Stomach (tissue), 9 donors: ENCODE data around the gene TRAF1. TPM values are rescaled to one million over a fixed set of nuclear protein-coding genes. Genes with fewer than 3 reads are reported as not detected.

Source experiments
- DNase-seq, 2 donors: peaks; one replicate each; pipeline versions ENCODE4 v3.0.0 to v3.0.0-alpha.2; 2013 to 2019
- H3K27ac ChIP-seq, 5 donors: fragments of 200-600 bp in 4 of 5; sonication (generic) in 4 of 5; one replicate each; pipeline ENCODE4 v1.5.1; 2013 to 2019; ENCODE audit warnings: mild to moderate bottlenecking in 1 of 5, moderate library complexity in 1 of 5
- H3K27me3 ChIP-seq, 3 donors: fragments of 200-600 bp; sonication (generic); one replicate each; pipeline ENCODE4 v1.5.1; 2017 to 2019; ENCODE audit warnings: mixed run types in 1 of 3
- H3K36me3 ChIP-seq, 4 donors: fragments of 200-600 bp; sonication (generic); 1 replicate in 3 of 4; 2 replicates in 1 of 4; pipeline ENCODE4 v1.5.1; 2016 to 2019
- H3K4me1 ChIP-seq, 4 donors: fragments of 200-600 bp; sonication (generic); one replicate each; pipeline ENCODE4 v1.5.1; 2016 to 2019
- H3K4me3 ChIP-seq, 4 donors: fragments of 200-600 bp; sonication (generic) in 3 of 4; one replicate each; pipeline ENCODE4 v1.5.1; 2016 to 2019; ENCODE audit warnings: mild to moderate bottlenecking in 1 of 4
- H3K9me3 ChIP-seq, 4 donors: fragments of 200-600 bp; sonication (generic); one replicate each; pipeline ENCODE4 v1.5.1; 2016 to 2019
- EP300 ChIP-seq: sonication (generic); formaldehyde crosslinking; IDR thresholded peaks from one replicate; pipeline ENCODE4 v1.6.1; 2017; ENCODE audit warnings: antibody characterized with exemption
- POLR2A ChIP-seq, 4 donors: fragments of 450-650 bp; IDR thresholded peaks; one replicate each; pipeline ENCODE4 v1.6.1; 2016; ENCODE audit warnings: antibody characterized with exemption in 4 of 4, control low read depth in 2 of 4, mild to moderate bottlenecking in 1 of 4, moderate library complexity in 1 of 4
- POLR2AphosphoS5 ChIP-seq, 3 donors: sonication (generic); formaldehyde crosslinking; IDR thresholded peaks; one replicate each; pipeline ENCODE4 v1.6.1; 2016; ENCODE audit warnings: antibody characterized with exemption in 3 of 3
- WGBS, 5 donors: extraction: QIAGEN DNeasy Blood & Tissue Kit in 3 of 5; methylation state at CpG; one replicate each; pipeline versions ENCODE4 v1.1.5 to v1.1.7; 2013 to 2018; 5-methylcytosine and 5-hydroxymethylcytosine counted together
- intact Hi-C: fragments of 100-400 bp; cut with DNase I; formaldehyde crosslinking; loops from one replicate; pipeline ENCODE4 v1.15.1; 2023; ENCODE audit warnings: low total_unique reads
- polyA plus RNA-seq, 3 donors: library from polyadenylated mRNA; stranded (reverse); fragments of 200-250 nt; gene quantifications; one replicate each; pipeline ENCODE4 v1.2.3, GENCODE V29; 2013
- total RNA-seq, 5 donors: library from RNA; depleted of rRNA; stranded (reverse); fragments of >200 nt; gene quantifications; one replicate each; pipeline versions ENCODE4 v1.1.0 to v1.2.3, GENCODE V29; 2014 to 2016
- TF ChIP-seq, protein P1 (sequence below), 7 experiments: fragments of 450-650 bp in 4 of 7; fragments of 200-600 bp in 3 of 7; sonication (generic) in 3 of 7; IDR thresholded peaks; one replicate each; pipeline ENCODE4 v1.5.1; 2016 to 2019; ENCODE audit warnings: antibody characterized with exemption in 7 of 7, control low read depth in 2 of 7, mild to moderate bottlenecking in 1 of 7
- donor health status: healthy with polysubstance abuse.
- donor health status: Bipolar disorder and iron deficiency.
- donor health status: healthy.

Gene TRAF1
- total and polyA plus RNA-seq, 8 donors = 0.58 to 10.3 (median 3.2) TPM

DNA sequence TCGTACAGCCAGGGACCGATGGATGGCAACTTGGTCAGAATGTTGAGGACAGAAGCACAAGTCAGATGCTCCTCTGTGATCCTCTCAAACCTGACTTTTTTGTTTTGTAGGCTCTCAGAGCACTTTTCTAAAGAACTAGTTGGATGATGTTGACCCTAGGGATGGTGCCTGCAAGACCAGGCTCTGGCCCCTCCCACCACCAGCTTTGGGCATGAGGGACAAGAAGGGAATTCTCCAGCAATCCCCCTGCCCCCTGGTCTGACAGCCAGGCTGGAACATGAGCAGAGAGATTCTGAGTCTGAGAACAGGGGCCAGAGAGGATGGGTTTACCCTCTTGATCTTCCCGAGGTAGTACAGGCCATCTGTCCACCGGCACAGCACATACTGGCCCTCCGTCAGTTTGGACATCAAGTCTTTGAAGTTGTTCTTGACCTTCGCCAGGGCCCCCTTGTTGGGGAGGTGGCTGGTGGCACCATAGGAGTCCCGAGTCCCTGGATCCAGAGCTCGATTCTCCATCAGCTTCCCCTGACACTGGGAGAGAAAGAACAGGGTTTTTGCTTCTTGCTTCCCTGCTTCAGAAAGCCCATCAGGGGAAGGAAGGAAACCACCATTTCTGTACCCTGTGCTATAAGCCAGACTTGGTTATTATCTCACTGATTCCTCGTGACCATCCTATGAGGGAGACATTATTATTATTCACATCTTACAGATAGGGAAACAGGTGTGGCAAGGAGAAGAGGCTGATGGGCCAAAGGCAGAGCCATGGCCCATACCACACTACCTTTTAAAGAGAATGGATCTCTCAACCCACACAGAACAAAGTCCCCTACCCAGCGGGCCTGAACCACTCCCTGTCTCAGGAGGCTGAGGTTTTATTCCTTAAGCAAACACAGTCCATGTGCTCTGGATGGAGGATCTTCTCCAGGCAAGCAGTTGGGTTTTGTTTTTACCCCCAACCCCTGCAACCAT, 52.1 kb downstream of the TRAF1 start:
- H3K27ac ChIP-seq = peak overlapping the region in 3 of 5 donors; percentile 35 to 98 (median 95)
- H3K9me3 ChIP-seq = no peaks in the 10 kb centered on the region
- H3K4me1 ChIP-seq = peaks cover 5 to 41% (median 31%) of the 10 kb centered on the region in 4 donors
- no peaks in the 10 kb centered on the region for H3K27me3 ChIP-seq
- H3K36me3 ChIP-seq = peaks cover 3 to 34% (median 20%) of the 10 kb centered on the region in 4 donors
- 90 to 95% (median 94%) methylated on average over 10 of the region's 10 CpGs for WGBS, 5 donors
- TF ChIP-seq POLR2AphosphoS5 (IDR thresholded peaks at IDR 0.05) = no peak
- TF ChIP-seq, protein P1, sequence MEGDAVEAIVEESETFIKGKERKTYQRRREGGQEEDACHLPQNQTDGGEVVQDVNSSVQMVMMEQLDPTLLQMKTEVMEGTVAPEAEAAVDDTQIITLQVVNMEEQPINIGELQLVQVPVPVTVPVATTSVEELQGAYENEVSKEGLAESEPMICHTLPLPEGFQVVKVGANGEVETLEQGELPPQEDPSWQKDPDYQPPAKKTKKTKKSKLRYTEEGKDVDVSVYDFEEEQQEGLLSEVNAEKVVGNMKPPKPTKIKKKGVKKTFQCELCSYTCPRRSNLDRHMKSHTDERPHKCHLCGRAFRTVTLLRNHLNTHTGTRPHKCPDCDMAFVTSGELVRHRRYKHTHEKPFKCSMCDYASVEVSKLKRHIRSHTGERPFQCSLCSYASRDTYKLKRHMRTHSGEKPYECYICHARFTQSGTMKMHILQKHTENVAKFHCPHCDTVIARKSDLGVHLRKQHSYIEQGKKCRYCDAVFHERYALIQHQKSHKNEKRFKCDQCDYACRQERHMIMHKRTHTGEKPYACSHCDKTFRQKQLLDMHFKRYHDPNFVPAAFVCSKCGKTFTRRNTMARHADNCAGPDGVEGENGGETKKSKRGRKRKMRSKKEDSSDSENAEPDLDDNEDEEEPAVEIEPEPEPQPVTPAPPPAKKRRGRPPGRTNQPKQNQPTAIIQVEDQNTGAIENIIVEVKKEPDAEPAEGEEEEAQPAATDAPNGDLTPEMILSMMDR (IDR thresholded peaks at IDR 0.05) = no peak
- intact Hi-C loops = loop anchor here (10.0 kb wide), 1 partner anchor 50 kb away; the partner anchor contains the start of gene TRAF1
- H3K4me3 ChIP-seq = no peak overlapping the region
- DNase-seq = no peak

DNA sequence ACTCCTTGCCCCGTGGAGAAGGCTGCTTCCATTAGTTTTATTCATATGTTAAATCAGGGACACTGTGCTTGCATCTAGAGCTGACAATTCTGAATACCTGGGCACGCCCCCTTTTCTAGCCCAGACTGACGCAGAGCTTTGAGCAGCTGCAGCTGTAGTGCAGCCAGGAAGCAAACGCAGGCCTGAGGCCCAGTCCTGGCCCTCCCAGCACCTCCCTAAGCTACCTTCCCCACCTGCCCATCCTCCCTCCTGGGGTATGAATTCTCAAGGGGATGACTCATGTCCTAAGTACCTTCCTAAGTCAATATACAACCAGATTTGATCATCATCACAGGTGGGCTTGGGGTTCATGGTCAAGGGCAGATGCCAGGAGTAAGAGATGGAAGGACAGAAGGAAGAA, 53.1 kb downstream of the TRAF1 start:
- Histone ChIP-seq H3K4me3 (no peak overlapping the region), H3K27ac (peak overlapping the region in 1 of 5 donors; percentile 14), H3K4me1 (peaks cover 10 to 44% (median 36%) of the 10 kb centered on the region in 4 donors), H3K9me3 (no peaks in the 10 kb centered on the region), H3K27me3 (no peaks in the 10 kb centered on the region), H3K36me3 (peaks cover 3 to 34% (median 20%) of the 10 kb centered on the region in 4 donors)
- WGBS, 5 donors = 56 to 70% (median 68%) methylated on average over 4 of the region's 4 CpGs
- intact Hi-C loops = loop anchor here (10.0 kb wide), 1 partner anchor 51 kb away; the partner anchor contains the start of gene TRAF1
- TF ChIP-seq, protein P1 (IDR thresholded peaks at IDR 0.05) = no peak
- no peak for TF ChIP-seq POLR2AphosphoS5 (IDR thresholded peaks at IDR 0.05)
- TF ChIP-seq EP300 = no peak
- no peak for TF ChIP-seq POLR2A (IDR thresholded peaks at IDR 0.05)
- DNase-seq = peak in 1 of 2 donors; percentile 59

DNA sequence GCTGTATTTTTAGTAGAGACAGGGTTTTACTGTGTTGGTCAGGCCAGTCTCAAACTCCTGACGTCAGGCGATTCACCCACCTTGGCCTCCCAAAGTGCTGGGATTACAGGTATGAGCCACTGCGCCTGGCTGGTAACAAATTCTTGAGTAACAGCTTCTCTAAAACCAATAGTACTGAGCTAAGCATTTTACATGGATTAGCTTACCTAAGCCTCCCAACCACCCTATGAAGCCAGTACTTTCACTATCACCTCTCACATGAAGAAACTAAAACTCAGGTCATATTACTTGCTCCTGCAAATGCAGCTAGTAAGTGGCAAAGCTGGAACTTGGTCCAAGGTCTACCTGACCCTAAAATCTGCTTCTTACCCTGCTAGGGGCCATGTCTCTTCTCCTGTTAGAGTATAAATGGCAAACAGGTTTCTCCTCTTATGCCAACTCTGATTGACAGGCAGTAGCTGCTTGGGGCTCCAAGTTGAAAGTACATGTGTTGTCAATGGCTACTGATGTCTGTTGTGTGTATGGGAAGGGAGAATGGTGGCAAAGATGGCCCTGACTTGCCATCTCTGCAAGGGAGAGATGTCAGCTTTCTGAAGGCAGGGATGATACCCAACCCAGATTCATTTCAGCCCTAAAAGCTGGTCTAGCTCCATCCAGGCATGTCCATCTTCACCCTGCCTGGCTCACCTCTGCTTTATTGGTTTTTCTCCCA, 53.6 kb downstream of the TRAF1 start:
- no peaks in the 10 kb centered on the region for H3K27me3 ChIP-seq
- no peak overlapping the region for H3K4me3 ChIP-seq
- TF ChIP-seq EP300 = no peak
- TF ChIP-seq, protein P1 (IDR thresholded peaks at IDR 0.05) = no peak
- TF ChIP-seq POLR2AphosphoS5 (IDR thresholded peaks at IDR 0.05) = no peak
- TF ChIP-seq POLR2A (IDR thresholded peaks at IDR 0.05) = no peak
- no peak for DNase-seq
- no peak overlapping the region for H3K27ac ChIP-seq
- H3K36me3 ChIP-seq = peaks cover 3 to 34% (median 20%) of the 10 kb centered on the region in 4 donors
- H3K4me1 ChIP-seq = peaks cover 15 to 43% (median 37%) of the 10 kb centered on the region in 4 donors
- WGBS, 5 donors = 82 to 96% (median 88%) methylated on average over 3 of the region's 3 CpGs
- intact Hi-C loops = loop anchor here (10.0 kb wide), 1 partner anchor 52 kb away; the partner anchor contains the start of gene TRAF1
- no peaks in the 10 kb centered on the region for H3K9me3 ChIP-seq

DNA sequence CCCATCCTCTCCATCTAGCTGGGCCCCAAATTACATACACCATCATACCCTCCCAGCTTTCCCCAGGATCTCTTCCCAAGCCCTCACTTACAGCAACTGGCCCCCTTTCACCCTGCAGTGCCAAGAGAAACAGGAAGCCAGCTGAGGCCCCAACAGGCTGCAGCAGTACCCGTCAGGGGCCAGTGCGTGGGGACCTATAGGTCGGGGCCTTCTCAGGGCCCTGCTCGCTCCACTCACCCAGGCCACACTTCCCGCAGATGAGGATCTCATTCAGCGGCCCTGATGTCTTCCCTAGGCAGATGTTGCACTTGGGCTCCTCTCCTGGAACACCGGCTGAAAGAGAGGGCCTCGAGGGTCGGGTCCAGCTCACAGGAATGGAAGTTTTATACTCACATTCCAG, 56.4 kb downstream of the TRAF1 start:
- 83 to 92% (median 90%) methylated on average over 7 to 9 of the region's 9 CpGs for WGBS, 5 donors

More for the DNA sequence above, 56.4 kb downstream of the TRAF1 start:
- no peak for TF ChIP-seq EP300
- Histone ChIP-seq H3K36me3 (peaks cover 3 to 55% (median 34%) of the 10 kb centered on the region in 4 donors), H3K4me1 (peaks cover 13 to 31% (median 19%) of the 10 kb centered on the region in 4 donors), H3K4me3 (no peak overlapping the region), H3K27me3 (no peaks in the 10 kb centered on the region), H3K27ac (peak overlapping the region in 3 of 5 donors; percentile 89 to 92 (median 90)), H3K9me3 (no peaks in the 10 kb centered on the region)
- intact Hi-C loops = loop anchor here (10.0 kb wide), 1 partner anchor 55 kb away; the partner anchor contains the start of gene TRAF1
- no peak for DNase-seq
